Endothelial cell of umbilical vein (primary cell): Measurements from ENCODE around the gene S100A1. TPM values are rescaled to one million over a fixed set of nuclear protein-coding genes. Genes with fewer than 3 reads are reported as not detected.

Source experiments
- BruUV-seq: library from RNA; stranded (reverse); fragments of 400-500 nt; replicated peaks from 2 replicates; lab custom pipeline; 2021; lab: Mats Ljungman, UMichigan
- CTCF ChIA-PET: fragments of 300-600, 350-600 bp; sonication (Branson Sonifier 250); formaldehyde crosslinking; loops from one replicate; lab custom pipeline; 2021; ENCODE audit warnings: antibody characterized with exemption, inconsistent platforms; lab: Charles Lee
- POLR2A ChIA-PET: fragments of 300-600, 350-600 bp; sonication (Branson Sonifier 250); formaldehyde crosslinking; loops from one replicate; lab custom pipeline; 2021; ENCODE audit warnings: antibody characterized with exemption, inconsistent platforms; lab: Charles Lee
- DNase-seq: peaks from one replicate; pipeline ENCODE4 v3.0.0-alpha.2; 2011; ENCODE audit warnings: low read depth, low spot score
- FAIRE-seq: peaks from 2 replicates; lab custom pipeline; 2011; peaks lifted over from hg19 to GRCh38; lab: Jason Lieb, UNC
- H2AFZ ChIP-seq: 2 replicates; pipeline ENCODE4 v1.6.0; 2012; ENCODE audit warnings: low read depth, low read length, control low read depth, inconsistent platforms
- H3K27ac ChIP-seq: 2 replicates; pipeline ENCODE4 v1.5.1; 2011; ENCODE audit warnings: low read depth, mild to moderate bottlenecking, control low read depth, low read length, moderate library complexity; ENCODE audit not compliant: insufficient read depth
- H3K27me3 ChIP-seq, 2 experiments: 2 replicates each; pipeline versions ENCODE4 v1.6.0 to v1.6.1; 2011; ENCODE audit warnings: low read length in 2 of 2, mixed read lengths in 1 of 2; ENCODE audit not compliant: control insufficient read depth in 2 of 2, insufficient read depth in 2 of 2
- H3K36me3 ChIP-seq, 2 experiments: 2 replicates in 1 of 2; 3 replicates in 1 of 2; pipeline ENCODE4 v1.5.1; 2011; ENCODE audit warnings: low read length in 2 of 2, mild to moderate bottlenecking in 1 of 2, moderate library complexity in 1 of 2; ENCODE audit not compliant: control insufficient read depth in 2 of 2, insufficient read depth in 2 of 2; ENCODE audit errors: extremely low read depth in 1 of 2
- H3K4me1 ChIP-seq: 3 replicates; pipeline ENCODE4 v1.5.1; 2011; ENCODE audit warnings: mild to moderate bottlenecking, low read length; ENCODE audit not compliant: control insufficient read depth, insufficient read depth; ENCODE audit errors: extremely low read depth
- H3K4me2 ChIP-seq: 2 replicates; pipeline ENCODE4 v1.6.1; 2011; ENCODE audit warnings: low read length, control low read depth, mixed read lengths; ENCODE audit not compliant: insufficient read depth
- H3K4me3 ChIP-seq, 3 experiments: fragments of 200-600 bp in 1 of 3; sonication (generic), shearing (Covaris generic) in 1 of 3; replicated peaks in 1 of 3; 2 replicates each; pipeline ENCODE4 v1.5.1; 2011 to 2016; ENCODE audit warnings: control low read depth in 3 of 3, low read length in 3 of 3, mild to moderate bottlenecking in 2 of 3, inconsistent platforms in 1 of 3, low read depth in 1 of 3, moderate library complexity in 1 of 3; ENCODE audit not compliant: insufficient read depth in 1 of 3
- H3K79me2 ChIP-seq: 2 replicates; pipeline ENCODE4 v1.6.0; 2012; ENCODE audit warnings: low read length, inconsistent platforms; ENCODE audit not compliant: control insufficient read depth, insufficient read depth
- H3K9ac ChIP-seq: replicated peaks from 2 replicates; pipeline ENCODE3; 2011; ENCODE audit warnings: low read length, control low read depth; ENCODE audit not compliant: insufficient read depth; ENCODE audit errors: extremely low read depth
- H3K9me1 ChIP-seq: replicated peaks from 3 replicates; pipeline ENCODE4 v1.6.0; 2011; ENCODE audit warnings: mild to moderate bottlenecking, low read length; ENCODE audit not compliant: control insufficient read depth, insufficient read depth; ENCODE audit errors: extremely low read depth
- H3K9me3 ChIP-seq: replicated peaks from 2 replicates; pipeline ENCODE4 v1.5.1; 2012; ENCODE audit warnings: low read length, inconsistent platforms; ENCODE audit not compliant: control insufficient read depth, insufficient read depth
- H4K20me1 ChIP-seq: replicated peaks from 2 replicates; pipeline ENCODE3; 2011; ENCODE audit warnings: mild to moderate bottlenecking, low read length; ENCODE audit not compliant: control insufficient read depth, insufficient read depth; ENCODE audit errors: extremely low read depth
- CTCF ChIP-seq, 2 donors: IDR thresholded peaks; 1 replicate in 1 of 2; 2 replicates in 1 of 2; pipeline ENCODE4 v1.5.1; 2011; ENCODE audit warnings: low read length in 2 of 2, mild to moderate bottlenecking in 2 of 2, moderate library complexity in 2 of 2, control low read depth in 1 of 2, inconsistent platforms in 1 of 2, low read depth in 1 of 2; ENCODE audit not compliant: insufficient read depth in 1 of 2; ENCODE audit errors: extremely low read depth in 1 of 2
- EZH2 ChIP-seq: IDR thresholded peaks from 2 replicates; pipeline ENCODE4 v1.6.1; 2012; ENCODE audit warnings: borderline replicate concordance, low read depth, mild to moderate bottlenecking, moderate library complexity, low read length, inconsistent platforms; ENCODE audit not compliant: severe bottlenecking
- FOS ChIP-seq: IDR thresholded peaks from 2 replicates; pipeline ENCODE4 v1.6.1; 2011; ENCODE audit warnings: mild to moderate bottlenecking, low read length, moderate library complexity, borderline replicate concordance; ENCODE audit not compliant: insufficient read depth
- GATA2 ChIP-seq: IDR thresholded peaks from 2 replicates; pipeline ENCODE4 v1.7.0; 2011; ENCODE audit warnings: low read depth, mild to moderate bottlenecking, moderate library complexity, mixed read lengths, low read length; ENCODE audit not compliant: insufficient read length, insufficient read depth
- JUN ChIP-seq: IDR thresholded peaks from 2 replicates; pipeline ENCODE4 v1.6.1; 2011; ENCODE audit warnings: borderline replicate concordance, low read depth; ENCODE audit not compliant: insufficient read length, insufficient read depth
- MAX ChIP-seq: IDR thresholded peaks from 2 replicates; pipeline ENCODE4 v1.6.1; 2011; ENCODE audit not compliant: insufficient read depth, insufficient read length
- MYC ChIP-seq: IDR thresholded peaks from one replicate; pipeline ENCODE4 v1.6.1; 2011; ENCODE audit warnings: mild to moderate bottlenecking, low read depth, low read length
- POLR2A ChIP-seq: IDR thresholded peaks from 2 replicates; pipeline ENCODE4 v1.6.1; 2012; ENCODE audit warnings: low read depth, mild to moderate bottlenecking, control low read depth, low read length
- POLR2AphosphoS5 ChIP-seq: IDR thresholded peaks from 2 replicates; pipeline ENCODE4 v1.6.1; 2012; ENCODE audit warnings: low read depth, mild to moderate bottlenecking, control low read depth, low read length, moderate library complexity; ENCODE audit not compliant: insufficient read depth
- dilution Hi-C: fragments of 300-500 bp; cut with MboI; formaldehyde crosslinking; loops from one replicate; pipeline ENCODE4 v1.15.0; 2019; ENCODE audit warnings: low sequenced_read_pairs; ENCODE audit not compliant: extremely low pct_ligation_motif_present
- intact Hi-C: fragments of 100-400 bp; cut with micrococcal nuclease; formaldehyde crosslinking; loops from one replicate; pipeline ENCODE4 v1.10.0; 2022
- polyA plus RNA-seq, 4 experiments: library from polyadenylated mRNA; depleted of rRNA in 3 of 4; stranded (reverse) in 3 of 4; unstranded in 1 of 4; fragments of >200 nt; gene quantifications; 2 replicates each; pipeline versions ENCODE4 v1.2.1 to v1.2.3, GENCODE V29; 2011 to 2012; ENCODE audit warnings: missing spikeins in 1 of 4
- total RNA-seq: library from RNA; stranded (reverse); gene quantifications from 2 replicates; pipeline ENCODE4 v1.2.3, GENCODE V29; 2021

The S100A1 gene
- total and polyA plus RNA-seq, 2 donors (not counting 3 experiments of a cell fraction or from before 2014, with no cell fraction given): not detected

- no peak for FAIRE-seq
- CTCF ChIA-PET: interaction anchor here (5.4 to 7.7 kb wide), 2 partner anchors 18 to 37 kb away, joined by 42 to 54 read pairs; partner anchors contain the start of genes S100A1 and S100A13
- dilution Hi-C loops: no loop called here
Measured at GRCh38 chr1:153609585-153609907, 18.7 kb upstream of the S100A1 start.

More at GRCh38 chr1:153609585-153609907, 18.7 kb upstream of the S100A1 start:
- intact Hi-C loops: loop anchor here (1.0 kb wide), 5 partner anchors 11 to 76 kb away; partner anchors contain the start of genes CHTOP, S100A13 and SNAPIN
- Histone ChIP-seq H3K4me1 (peaks cover 40% of the 10 kb centered on the region), H4K20me1 (no peaks in the 10 kb centered on the region), H3K4me2 (peak overlapping the region; percentile 63), H3K27me3 (no peaks in the 10 kb centered on the region), H3K36me3 (peaks cover 13% of the 10 kb centered on the region in 2 experiments), H3K9ac (peak overlapping the region; percentile 98), H3K27ac (peak overlapping the region; percentile 98), H3K4me3 (peak overlapping the region in 1 of 3 experiments; percentile 86), H3K9me1 (no peaks in the 10 kb centered on the region), H3K79me2 (peaks cover 45% of the 10 kb centered on the region), H2AFZ (no peak overlapping the region), H3K9me3 (no peaks in the 10 kb centered on the region)
- BruUV-seq: TSS peak; percentile 69
- no peak for TF ChIP-seq FOS
- no peak for TF ChIP-seq MAX
- no peak for TF ChIP-seq POLR2A
- TF ChIP-seq JUN: no peak
- no peak for TF ChIP-seq POLR2AphosphoS5
- no peak for TF ChIP-seq EZH2
- no peak for TF ChIP-seq MYC
- TF ChIP-seq GATA2: peak; percentile 54
- no peak for TF ChIP-seq CTCF (IDR thresholded peaks at IDR 0.05; ENCODE audit: extremely low read depth in 1 of 2, insufficient read depth in 1 of 2, low read depth in 1 of 2, low read length in 2 of 2)
- POLR2A ChIA-PET: interaction anchor here (1.4 to 4.9 kb wide), 3 partner anchors 18 to 43 kb away, joined by 4 to 43 read pairs (median 28); partner anchors contain the start of genes CHTOP, S100A1 and S100A13
- no peak for DNase-seq
